GM10847 (cell line): Measurements from ENCODE around the gene KCTD6.

Experiments used
- POLR2A ChIP-seq: IDR thresholded peaks from 2 replicates; pipeline ENCODE4 v1.6.1; 2011; ENCODE audit not compliant: insufficient read length; ENCODE audit errors: extremely low read depth

Gene KCTD6

DNA sequence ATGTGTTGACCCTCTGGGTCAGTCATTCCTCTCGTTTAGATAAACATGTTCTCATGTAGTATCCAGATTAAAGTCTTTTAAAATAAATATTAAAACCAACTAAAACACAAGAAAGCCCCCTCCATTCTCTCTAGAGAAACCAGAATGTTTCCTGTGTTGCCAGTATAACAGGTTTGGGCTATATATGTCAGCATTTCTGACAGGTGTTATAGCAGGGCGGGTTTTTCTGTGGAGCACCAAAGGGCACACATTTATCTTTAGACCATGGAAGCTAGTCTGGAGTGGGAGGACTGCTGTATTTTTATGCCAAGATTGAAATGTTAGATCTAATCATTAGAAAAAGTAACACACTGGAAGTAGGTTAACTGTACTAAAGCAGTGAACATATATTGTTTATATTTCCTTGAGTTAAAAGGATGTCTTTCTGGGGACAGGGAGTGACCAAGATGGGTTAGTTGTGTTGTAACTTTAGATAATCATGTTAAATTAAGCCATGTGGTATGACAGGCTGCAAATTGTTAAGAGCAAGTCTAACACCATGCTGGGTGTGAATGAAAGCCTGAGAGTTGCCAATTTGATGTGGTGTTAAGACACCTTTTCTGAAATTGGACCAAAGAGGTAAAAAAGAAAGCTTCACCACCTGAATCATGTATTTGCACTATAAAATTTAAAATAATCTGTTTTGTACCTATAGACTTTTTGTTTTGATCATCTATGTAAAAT, 15.6 kb downstream of the KCTD6 start:
- TF ChIP-seq POLR2A: no peak

DNA sequence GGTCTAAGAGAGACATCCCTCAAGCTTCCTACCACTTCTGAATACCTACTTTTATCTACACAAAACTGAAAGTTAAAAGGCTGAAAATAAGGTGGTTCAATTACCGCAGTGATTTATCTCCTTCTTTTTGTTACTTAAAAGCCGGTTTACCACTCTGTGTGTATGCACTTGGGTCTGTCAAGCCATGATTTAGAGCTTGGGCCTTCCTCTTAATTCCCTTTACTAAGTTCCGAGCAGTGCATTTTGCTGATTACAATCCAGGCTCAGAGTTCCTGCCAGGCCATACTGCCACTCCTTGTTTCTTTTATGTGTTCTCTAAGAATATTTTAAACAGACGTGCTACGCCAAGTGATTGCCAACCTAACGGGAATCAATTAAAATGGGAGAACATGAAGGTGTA, 16.5 kb downstream of the KCTD6 start:
- no peak for TF ChIP-seq POLR2A

DNA sequence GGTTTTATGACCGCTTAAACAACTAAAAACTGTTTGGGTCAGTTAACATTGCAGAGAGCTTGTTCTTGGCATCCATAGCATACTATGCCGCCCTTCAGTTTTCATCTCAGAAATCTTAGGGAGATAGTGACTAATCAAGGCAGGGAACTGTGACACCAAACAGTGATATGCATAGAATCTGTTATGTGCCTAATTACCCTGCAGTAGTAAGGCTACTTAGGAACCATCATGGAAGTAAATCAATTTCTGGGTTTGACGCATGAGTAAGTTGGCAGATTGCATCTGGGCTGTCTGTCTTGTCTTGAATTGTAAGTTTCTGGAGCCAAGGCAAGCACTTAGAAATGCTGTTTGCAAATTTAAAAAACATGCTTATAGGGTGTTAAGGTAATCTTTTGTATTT, 22.5 kb downstream of the KCTD6 start:
- no peak for TF ChIP-seq POLR2A

DNA sequence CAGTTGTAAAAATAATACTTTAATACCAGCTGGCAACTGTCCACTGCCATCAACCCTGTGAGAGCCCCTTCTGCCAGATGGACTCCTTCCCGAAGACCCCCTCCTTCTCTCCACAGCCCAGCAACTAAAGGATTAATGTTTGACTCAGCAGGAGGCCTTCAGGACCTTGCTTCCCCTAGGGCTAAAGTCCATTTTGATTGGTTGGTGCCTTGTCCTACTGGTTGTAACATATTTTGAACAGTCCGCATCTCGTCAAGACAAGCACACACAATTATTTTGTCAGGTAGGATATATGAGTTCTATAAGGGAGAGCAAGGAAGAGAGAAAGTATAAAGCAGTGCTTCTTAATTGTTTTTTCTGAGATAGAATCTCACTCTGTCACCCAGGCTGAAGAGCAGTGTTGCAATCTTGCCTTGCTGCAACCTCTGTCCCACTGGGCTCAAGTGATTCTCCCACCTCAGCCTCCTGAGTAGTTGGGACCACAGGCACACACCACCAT, 26.4 kb downstream of the KCTD6 start:
- no peak for TF ChIP-seq POLR2A

DNA sequence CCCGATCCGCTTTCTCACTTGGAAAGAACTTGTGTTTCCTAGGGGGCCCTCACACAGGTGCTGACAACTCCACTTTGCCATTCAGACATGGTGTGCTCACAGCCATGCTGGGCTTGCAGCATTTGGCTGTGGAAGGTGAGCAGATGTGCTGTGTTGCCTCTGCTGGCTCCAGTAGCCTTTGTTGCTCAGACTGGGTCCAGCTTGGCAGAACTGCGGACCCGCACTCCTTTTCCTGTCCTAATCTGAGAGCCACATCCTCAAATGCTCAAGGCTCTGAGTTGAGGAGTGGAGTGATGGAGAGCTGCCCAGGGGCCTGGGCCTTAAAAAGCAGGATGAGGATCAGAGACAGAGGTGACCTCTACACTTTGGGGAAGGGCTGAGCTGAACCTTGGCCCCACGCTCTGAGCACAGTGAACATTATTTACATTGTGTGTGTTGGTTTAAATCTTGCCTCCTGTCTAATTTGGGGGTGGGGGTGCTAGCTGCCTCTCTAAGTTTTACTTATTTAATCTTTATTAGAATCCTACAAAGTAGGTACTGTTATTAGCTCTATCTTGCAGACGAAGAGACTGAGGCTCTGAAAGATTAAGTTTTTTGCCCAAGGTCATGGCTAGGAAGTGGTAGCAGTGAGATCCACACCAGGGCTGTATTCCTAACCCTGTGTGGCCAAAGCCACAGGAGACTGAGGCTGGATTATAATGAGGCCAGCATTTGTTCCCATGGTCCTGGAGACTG, 27.9 kb downstream of the KCTD6 start:
- no peak for TF ChIP-seq POLR2A

DNA sequence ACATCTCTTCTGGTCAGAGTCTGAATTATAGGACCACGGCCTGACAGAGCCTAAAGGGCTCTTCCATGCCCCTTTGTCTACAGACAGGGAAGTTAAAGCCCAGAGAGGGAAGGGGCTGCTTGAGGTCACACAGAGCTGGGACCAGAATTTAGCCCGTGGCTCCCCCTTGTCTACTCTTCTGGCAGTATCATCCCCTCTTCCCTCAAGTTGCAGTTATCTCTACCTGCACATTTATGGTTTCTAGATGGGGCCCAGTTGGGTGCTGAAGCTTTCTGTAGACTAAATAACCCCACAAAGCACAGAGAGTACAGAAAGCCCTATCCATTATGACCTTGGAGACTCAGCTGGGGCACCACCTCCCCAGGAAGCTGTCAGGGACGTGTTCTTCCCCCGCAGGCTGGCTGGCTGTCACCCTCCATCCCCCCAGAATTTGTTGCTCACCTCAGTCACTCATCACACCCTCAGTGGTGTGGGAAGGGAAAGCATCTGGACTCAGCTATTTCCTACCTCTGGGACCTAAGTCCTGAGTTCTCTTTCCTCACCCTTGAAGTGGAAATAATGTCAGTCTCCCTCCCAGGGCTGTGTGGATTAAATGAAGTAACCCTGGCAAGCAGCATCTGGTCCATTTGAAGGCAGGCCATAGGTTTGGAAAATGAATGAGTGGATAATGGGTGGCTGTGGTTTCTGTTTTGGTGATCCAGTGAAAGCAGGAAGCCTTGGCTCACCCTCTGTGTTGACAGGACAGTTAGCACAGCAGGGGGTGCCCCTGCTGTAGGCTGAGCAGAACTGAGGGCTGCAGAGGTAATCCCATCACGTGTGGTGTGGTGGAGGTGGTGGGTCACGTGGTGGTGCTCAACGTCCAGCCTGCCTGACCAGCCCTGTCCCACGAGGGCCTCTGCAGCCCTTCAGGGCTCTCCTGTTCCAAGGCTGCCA, 28.8 kb downstream of the KCTD6 start:
- no peak for TF ChIP-seq POLR2A

DNA sequence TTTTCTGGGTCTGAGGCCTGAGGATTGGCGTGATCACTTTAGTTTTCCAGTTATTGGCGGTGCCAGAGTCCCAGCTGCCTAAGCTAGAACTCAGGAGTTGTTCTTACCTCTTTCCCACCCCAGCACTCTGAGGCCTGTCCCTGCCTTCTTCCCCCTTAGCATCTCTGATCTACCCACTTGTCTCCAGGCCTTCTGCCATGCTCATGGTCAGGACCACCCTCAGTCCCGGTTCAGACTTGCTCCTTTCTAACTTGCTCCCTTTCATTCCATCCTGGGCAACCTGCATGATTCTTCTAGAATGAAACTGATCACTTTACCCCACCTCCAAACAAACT, 29.4 kb downstream of the KCTD6 start:
- TF ChIP-seq POLR2A: no peak

DNA sequence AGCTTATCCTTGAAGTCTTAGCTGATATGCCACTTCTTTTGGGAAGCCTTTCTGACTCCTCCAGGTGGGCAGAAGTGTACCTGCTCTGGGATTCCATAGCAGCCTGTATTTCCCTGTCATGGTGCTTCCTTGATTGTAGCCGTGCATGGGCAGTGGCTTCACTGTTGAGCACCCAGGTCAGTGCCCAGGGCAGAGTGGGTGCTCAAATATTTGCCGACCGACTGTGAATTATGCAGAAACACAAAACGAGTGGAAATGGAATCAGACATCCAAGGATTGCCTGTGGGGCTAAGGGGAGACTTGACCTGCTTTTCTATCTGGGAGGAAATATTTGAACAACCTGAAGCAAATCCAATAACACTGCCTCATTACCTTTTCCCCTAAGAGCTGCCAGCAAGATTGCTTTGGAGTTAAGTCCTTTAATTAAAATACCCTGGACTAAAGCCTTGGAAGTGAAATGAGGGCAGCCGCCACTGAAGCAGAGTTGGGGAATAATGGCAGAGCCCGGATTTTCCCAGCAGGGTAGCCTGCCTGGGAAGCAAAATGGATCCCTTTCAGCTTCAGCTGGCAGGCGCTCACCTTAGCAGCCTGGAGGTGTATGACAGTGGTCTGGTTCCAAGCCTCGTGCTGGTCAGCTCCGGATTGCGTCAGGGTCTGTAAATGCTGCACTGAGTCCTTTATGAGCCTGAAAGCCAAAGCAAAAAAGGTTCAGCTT, 30.2 kb downstream of the KCTD6 start:
- TF ChIP-seq POLR2A: no peak

DNA sequence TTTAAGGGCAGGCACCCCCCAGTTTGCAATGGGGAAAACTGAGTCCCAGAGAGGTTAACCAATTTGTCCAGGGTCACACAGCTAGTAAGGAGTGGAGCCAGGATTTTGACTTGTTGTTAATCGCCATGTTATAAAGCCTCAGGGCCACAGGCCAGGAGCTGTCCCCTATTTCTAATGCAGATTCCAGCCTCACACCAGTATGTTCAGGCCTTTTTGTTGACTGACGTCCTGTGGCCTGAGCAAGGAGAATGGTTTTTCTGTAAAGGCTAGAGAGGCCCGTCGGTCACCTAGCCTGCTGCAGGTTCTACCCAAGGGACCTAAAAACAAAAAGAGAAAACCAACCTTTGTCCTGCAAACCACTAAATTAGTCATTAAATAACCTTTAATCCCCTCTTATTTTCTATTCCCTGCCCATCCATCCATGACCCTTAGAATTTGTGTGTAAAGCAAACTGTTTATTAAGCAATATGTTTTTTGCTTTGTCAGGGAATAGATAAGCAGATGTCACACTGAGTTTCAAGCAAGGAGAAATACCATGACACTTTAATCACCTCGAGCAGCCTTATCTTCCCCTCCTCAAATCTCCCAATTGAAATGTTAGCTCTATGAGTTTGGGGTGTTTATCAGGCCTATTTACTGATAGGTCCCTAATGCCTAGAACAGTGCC, 31.0 kb downstream of the KCTD6 start:
- TF ChIP-seq POLR2A: no peak

DNA sequence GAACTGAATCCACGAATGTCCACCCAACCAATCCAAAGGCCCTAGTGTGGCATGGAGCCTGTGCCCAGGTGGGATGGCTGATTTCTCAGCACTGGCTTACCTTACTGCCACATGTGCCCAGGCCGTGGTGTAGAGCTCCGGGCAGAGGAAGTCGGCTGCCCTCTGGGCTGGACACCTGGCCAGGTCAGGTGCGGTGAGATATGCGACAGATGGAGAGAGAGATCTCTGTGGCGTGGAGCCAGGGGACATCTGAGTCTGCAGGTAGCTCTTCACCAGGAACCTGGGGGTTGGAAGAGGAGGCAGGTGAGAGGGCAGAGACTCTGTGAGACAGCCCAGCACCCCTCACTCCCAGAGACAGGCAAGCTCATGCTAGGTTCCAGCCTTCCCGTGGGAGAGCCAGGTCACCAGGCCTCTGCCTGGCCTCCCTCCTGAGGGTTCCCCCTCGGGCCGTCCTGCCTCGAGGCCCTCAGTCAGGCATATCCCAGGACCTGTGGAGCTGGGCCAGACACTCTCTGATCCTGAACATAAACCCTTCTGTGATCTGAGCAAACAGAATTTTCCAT, 32.5 kb downstream of the KCTD6 start:
- no peak for TF ChIP-seq POLR2A

DNA sequence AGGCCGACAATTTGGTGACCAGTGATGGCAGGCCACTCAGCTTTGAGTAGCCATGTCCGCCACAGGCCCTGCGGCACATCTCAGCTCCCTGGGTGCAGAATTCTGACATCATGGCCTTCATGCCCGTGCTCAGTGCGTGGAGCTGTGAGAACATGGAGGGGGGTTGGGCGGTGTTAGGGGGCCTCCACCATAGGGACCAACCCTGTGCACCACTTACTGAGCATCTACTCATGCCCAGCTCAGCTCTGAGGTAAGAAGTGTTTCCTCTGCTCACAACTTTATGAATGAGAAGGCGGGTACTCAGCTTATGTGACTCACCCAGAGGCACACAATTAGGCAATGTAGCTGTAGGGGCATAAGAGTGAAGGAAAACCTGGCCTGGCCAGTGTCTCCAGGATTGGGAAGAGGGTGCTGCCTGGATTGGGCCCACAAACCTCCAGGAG, 34.6 kb downstream of the KCTD6 start:
- no peak for TF ChIP-seq POLR2A

DNA sequence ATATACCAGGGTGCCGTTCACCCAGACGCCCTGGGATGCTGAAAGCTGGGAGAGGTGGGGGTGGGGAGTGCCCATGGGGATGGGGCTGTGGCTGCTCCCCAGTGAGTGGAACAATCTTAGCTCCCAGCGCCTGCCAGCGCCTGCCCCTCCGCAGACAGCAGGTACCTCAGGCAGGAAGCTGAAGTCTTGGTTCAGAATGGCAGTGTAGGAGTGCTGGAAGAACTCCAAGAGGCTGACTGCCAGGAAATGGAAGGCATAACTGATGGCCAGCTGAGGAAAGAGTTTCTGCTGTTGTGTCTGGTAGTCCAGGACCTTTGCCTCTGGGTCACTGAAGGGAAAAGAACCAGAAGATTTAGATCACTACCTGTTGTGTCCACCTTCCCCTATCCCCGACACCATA, 36.7 kb downstream of the KCTD6 start:
- no peak for TF ChIP-seq POLR2A

DNA sequence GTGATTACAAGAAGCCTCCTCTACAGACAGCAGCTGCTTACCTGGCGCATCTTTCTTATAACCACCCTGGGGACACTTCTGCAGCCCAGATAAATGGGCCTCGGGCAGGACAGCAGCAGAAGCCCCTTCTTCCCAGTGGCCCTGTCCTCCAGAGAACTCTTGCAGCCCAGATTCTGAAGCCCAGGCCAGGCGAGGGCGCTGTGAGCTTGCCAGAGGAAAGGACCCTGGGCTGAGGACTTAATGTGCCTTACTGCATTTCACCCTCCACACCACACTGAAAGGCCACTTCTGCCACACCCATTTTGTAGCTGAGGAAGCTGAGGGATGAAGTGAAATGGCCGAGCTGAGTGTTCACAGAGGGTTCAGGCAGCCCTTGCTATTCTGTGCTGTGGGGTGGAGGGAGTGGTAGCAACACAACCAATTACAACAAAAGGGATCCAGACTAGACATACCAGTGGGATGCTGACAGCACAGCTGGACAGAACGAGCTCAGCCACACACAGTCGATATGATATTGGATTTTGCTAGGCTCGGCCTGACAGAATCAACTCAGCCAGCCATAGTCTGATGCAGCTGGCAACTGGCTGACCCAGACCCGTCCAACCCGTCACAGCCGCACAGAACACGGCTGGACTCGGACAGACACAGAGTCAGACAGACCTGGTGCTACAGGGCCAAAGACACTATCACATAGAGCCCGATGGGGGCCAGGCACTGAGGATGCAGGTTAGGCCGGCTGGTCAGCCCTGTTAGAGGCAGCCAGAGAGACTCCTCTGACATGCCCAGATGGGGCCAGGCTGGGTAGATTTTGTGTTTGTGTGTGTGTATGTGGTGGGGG, 37.8 kb downstream of the KCTD6 start:
- TF ChIP-seq POLR2A: no peak
